LNCAP (cell line): ENCODE results near the gene LINGO4.

Experiments used
- CTCF ChIP-seq: fragments of 450-650 bp; IDR thresholded peaks from 2 replicates; pipeline ENCODE4 v1.5.1; 2017; ENCODE audit warnings: mild to moderate bottlenecking

The LINGO4 gene

GRCh38 chr1:151759241-151759640, 46.0 kb downstream of the LINGO4 start:
- no peak for TF ChIP-seq CTCF

- TF ChIP-seq CTCF = no peak
Observed at GRCh38 chr1:151756291-151756690, 48.9 kb downstream of the LINGO4 start.
